Fibroblast of lung (primary cell): ENCODE data around the gene EVX1. TPM values are rescaled to one million over a fixed set of nuclear protein-coding genes. Genes with fewer than 3 reads are reported as not detected.

Experiments
- DNase-seq, 2 donors: peaks; one replicate each; pipeline versions ENCODE4 v3.0.0 to v3.0.0-alpha.2; 2010; ENCODE audit warnings: low read depth in 2 of 2
- H2AFZ ChIP-seq: 2 replicates; pipeline ENCODE4 v1.5.1; 2012; ENCODE audit warnings: low read length, control low read depth, inconsistent platforms
- H3K27ac ChIP-seq: 2 replicates; pipeline ENCODE4 v1.5.1; 2011; ENCODE audit warnings: low read length, control low read depth; ENCODE audit not compliant: insufficient read depth
- H3K27me3 ChIP-seq: 2 replicates; pipeline ENCODE4 v1.5.1; 2011; ENCODE audit warnings: mild to moderate bottlenecking, low read length; ENCODE audit not compliant: control insufficient read depth, insufficient read depth
- H3K36me3 ChIP-seq: 2 replicates; pipeline ENCODE4 v1.5.1; 2011; ENCODE audit warnings: low read length; ENCODE audit not compliant: control insufficient read depth, insufficient read depth
- H3K4me1 ChIP-seq: 2 replicates; pipeline ENCODE4 v1.5.1; 2011; ENCODE audit warnings: low read length; ENCODE audit not compliant: control insufficient read depth, insufficient read depth; ENCODE audit errors: extremely low read depth
- H3K4me2 ChIP-seq: 2 replicates; pipeline ENCODE4 v1.5.1; 2011; ENCODE audit warnings: low read length, control low read depth; ENCODE audit not compliant: insufficient read depth; ENCODE audit errors: extremely low read depth
- H3K4me3 ChIP-seq, 4 experiments: fragments of 200-600 bp in 1 of 4; sonication (generic) in 1 of 4; replicated peaks in 1 of 4; 2 replicates each; pipeline ENCODE4 v1.5.1; 2011 to 2016; ENCODE audit warnings: low read length in 4 of 4, low read depth in 3 of 4, mild to moderate bottlenecking in 3 of 4, control low read depth in 2 of 4, inconsistent platforms in 1 of 4, mixed read lengths in 1 of 4; ENCODE audit not compliant: insufficient read depth in 1 of 4; ENCODE audit errors: control extremely low read depth in 1 of 4
- H3K79me2 ChIP-seq: 2 replicates; pipeline ENCODE4 v1.5.1; 2012; ENCODE audit warnings: mild to moderate bottlenecking, low read length, inconsistent platforms; ENCODE audit not compliant: control insufficient read depth, insufficient read depth
- H3K9ac ChIP-seq: 2 replicates; pipeline ENCODE4 v1.5.1; 2011; ENCODE audit warnings: mild to moderate bottlenecking, low read length, control low read depth; ENCODE audit not compliant: insufficient read depth
- H3K9me3 ChIP-seq: 2 replicates; pipeline ENCODE4 v1.5.1; 2012; ENCODE audit warnings: low read depth, low read length; ENCODE audit not compliant: control insufficient read depth, insufficient read depth
- H4K20me1 ChIP-seq: 2 replicates; pipeline ENCODE4 v1.5.1; 2011; ENCODE audit warnings: low read length; ENCODE audit not compliant: control insufficient read depth, insufficient read depth; ENCODE audit errors: extremely low read depth
- CTCF ChIP-seq, 2 donors: IDR thresholded peaks in 1 of 2; conservative IDR thresholded peaks in 1 of 2; 1 replicate in 1 of 2; 2 replicates in 1 of 2; pipeline ENCODE4 v1.5.1; 2011 to 2012; ENCODE audit warnings: low read length in 2 of 2, control low read depth in 1 of 2, inconsistent platforms in 1 of 2, low read depth in 1 of 2, mild to moderate bottlenecking in 1 of 2
- EZH2 ChIP-seq: IDR thresholded peaks from 2 replicates; pipeline ENCODE4 v1.5.1; 2012; ENCODE audit warnings: low read length, control low read depth, mild to moderate bottlenecking; ENCODE audit errors: missing control alignments
- polyA plus RNA-seq, 2 donors: library from polyadenylated mRNA; depleted of rRNA in 1 of 2; stranded (reverse) in 1 of 2; unstranded in 1 of 2; fragments of >200 nt; gene quantifications; 2 replicates each; pipeline ENCODE4 v1.2.1, GENCODE V29; 2011 to 2012; ENCODE audit warnings: missing spikeins in 1 of 2
- total RNA-seq: library from RNA; depleted of rRNA; stranded (reverse); fragments of >200 nt; gene quantifications from 2 replicates; pipeline ENCODE4 v1.2.1, GENCODE V29; 2014

The EVX1 gene
- total and polyA plus RNA-seq, 2 donors (not counting 1 experiment from before 2014, with no cell fraction given), result not detected

GRCh38 chr7:27263781-27264180 lies 21.2 kb downstream of the EVX1 start:
- no peak overlapping the region for H3K9ac ChIP-seq
- H3K4me2 ChIP-seq, result no peak overlapping the region
- DNase-seq, result no peak
- no peaks in the 10 kb centered on the region for H3K27me3 ChIP-seq
- H2AFZ ChIP-seq, result no peak overlapping the region
- no peaks in the 10 kb centered on the region for H3K9me3 ChIP-seq
- H3K4me1 ChIP-seq, result no peaks in the 10 kb centered on the region
- no peaks in the 10 kb centered on the region for H3K36me3 ChIP-seq
- no peaks in the 10 kb centered on the region for H3K79me2 ChIP-seq
- no peak overlapping the region for H3K4me3 ChIP-seq
- no peaks in the 10 kb centered on the region for H4K20me1 ChIP-seq
- H3K27ac ChIP-seq, result no peak overlapping the region
- TF ChIP-seq CTCF (conservative IDR thresholded peaks at IDR 0.05 in 1 of 2, IDR thresholded peaks at IDR 0.05 in 1 of 2; ENCODE audit: low read depth in 1 of 2, low read length in 2 of 2), result no peak
- no peak for TF ChIP-seq EZH2

- TF ChIP-seq CTCF (conservative IDR thresholded peaks at IDR 0.05 in 1 of 2, IDR thresholded peaks at IDR 0.05 in 1 of 2; ENCODE audit: low read depth in 1 of 2, low read length in 2 of 2) (no peak), EZH2 (no peak)
- H3K4me1 ChIP-seq, result no peaks in the 10 kb centered on the region
- no peaks in the 10 kb centered on the region for H3K36me3 ChIP-seq
- no peak overlapping the region for H2AFZ ChIP-seq
- no peak overlapping the region for H3K9ac ChIP-seq
- H3K27me3 ChIP-seq, result no peaks in the 10 kb centered on the region
- H3K9me3 ChIP-seq, result no peaks in the 10 kb centered on the region
- H3K27ac ChIP-seq, result no peak overlapping the region
- no peak overlapping the region for H3K4me3 ChIP-seq
- no peaks in the 10 kb centered on the region for H4K20me1 ChIP-seq
- no peak for DNase-seq
- no peak overlapping the region for H3K4me2 ChIP-seq
- H3K79me2 ChIP-seq, result no peaks in the 10 kb centered on the region
Observed at GRCh38 chr7:27269455-27269854, 26.9 kb downstream of the EVX1 start.

- Histone ChIP-seq H3K36me3 (no peaks in the 10 kb centered on the region), H3K79me2 (no peaks in the 10 kb centered on the region), H4K20me1 (no peaks in the 10 kb centered on the region), H3K4me3 (no peak overlapping the region), H2AFZ (no peak overlapping the region), H3K4me1 (no peaks in the 10 kb centered on the region), H3K27me3 (no peaks in the 10 kb centered on the region), H3K4me2 (no peak overlapping the region), H3K9ac (no peak overlapping the region), H3K9me3 (no peaks in the 10 kb centered on the region), H3K27ac (no peak overlapping the region)
- TF ChIP-seq EZH2, result no peak
- no peak for TF ChIP-seq CTCF (conservative IDR thresholded peaks at IDR 0.05 in 1 of 2, IDR thresholded peaks at IDR 0.05 in 1 of 2; ENCODE audit: low read depth in 1 of 2, low read length in 2 of 2)
- DNase-seq, result no peak
Observed at GRCh38 chr7:27271384-27271783, 28.8 kb downstream of the EVX1 start.
